GM19099 (cell line): ENCODE data around the gene ZBTB33.

Source experiments
- POLR2A ChIP-seq: IDR thresholded peaks from 3 replicates; pipeline ENCODE4 v1.6.1; 2011; ENCODE audit warnings: low read depth; ENCODE audit not compliant: insufficient read length; ENCODE audit errors: extremely low read depth

Gene ZBTB33

GRCh38 chrX:120251471-120252011, 929 bp downstream of the ZBTB33 start:
- no peak for TF ChIP-seq POLR2A

DNA sequence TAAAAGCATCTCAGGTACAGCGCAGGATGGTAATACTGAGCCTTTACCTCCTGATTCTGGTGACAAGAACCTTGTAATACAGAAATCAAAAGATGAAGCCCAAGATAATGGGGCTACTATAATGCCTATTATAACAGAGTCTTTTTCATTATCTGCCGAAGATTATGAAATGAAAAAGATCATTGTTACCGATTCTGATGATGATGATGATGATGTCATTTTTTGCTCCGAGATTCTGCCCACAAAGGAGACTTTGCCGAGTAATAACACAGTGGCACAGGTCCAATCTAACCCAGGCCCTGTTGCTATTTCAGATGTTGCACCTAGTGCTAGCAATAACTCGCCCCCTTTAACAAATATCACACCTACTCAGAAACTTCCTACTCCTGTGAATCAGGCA, 3.2 kb downstream of the ZBTB33 start:
- TF ChIP-seq POLR2A, result no peak

- TF ChIP-seq POLR2A, result no peak
These were observed 9.8 kb downstream of the ZBTB33 start for GRCh38 chrX:120260369-120260768.

- TF ChIP-seq POLR2A, result no peak
These were observed 12.5 kb downstream of the ZBTB33 start for GRCh38 chrX:120262859-120263708.

GRCh38 chrX:120264341-120264740, 13.7 kb downstream of the ZBTB33 start:
- no peak for TF ChIP-seq POLR2A

- no peak for TF ChIP-seq POLR2A
These were observed 18.9 kb downstream of the ZBTB33 start for GRCh38 chrX:120269373-120270035.

DNA sequence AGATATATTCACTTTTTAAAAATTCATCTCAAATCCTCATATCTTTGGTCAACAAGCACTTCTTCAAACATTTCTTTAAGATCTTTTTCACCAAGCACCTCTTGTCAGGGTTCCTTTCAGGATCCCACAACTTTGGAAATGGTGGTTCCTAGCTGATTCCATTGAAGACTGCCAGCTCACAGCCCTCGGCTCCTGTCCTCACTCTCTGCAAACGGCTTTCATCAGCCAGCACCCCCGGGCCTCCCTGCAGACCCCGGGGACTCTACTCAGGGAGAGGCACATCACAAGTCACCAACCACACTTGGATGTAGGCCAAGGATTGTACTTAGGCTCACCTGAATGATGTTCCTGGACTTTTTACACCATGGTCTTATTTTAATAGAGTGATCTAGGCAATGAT, 20.0 kb downstream of the ZBTB33 start:
- TF ChIP-seq POLR2A, result no peak

DNA sequence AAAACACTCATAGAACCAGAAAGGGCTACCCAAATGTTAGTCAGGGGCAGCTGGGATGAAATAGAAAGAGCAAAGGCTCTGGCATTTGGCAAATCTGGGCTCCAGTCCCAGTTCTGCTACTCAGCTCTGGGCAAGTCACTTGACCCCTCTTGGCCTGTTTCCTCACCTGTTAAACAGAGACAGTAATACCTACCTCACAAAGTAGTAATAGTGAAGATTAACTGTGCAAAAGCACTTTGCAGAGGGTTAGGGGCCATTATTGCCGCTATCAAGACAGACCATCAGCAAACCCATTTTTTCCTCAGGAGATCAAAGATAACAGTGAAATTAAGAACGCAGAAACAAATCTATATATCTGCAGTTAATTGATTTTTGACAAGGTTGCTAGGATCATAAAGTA, 20.6 kb downstream of the ZBTB33 start:
- no peak for TF ChIP-seq POLR2A

GRCh38 chrX:120274145-120274544, 23.5 kb downstream of the ZBTB33 start:
- TF ChIP-seq POLR2A, result no peak

GRCh38 chrX:120274958-120275357, 24.3 kb downstream of the ZBTB33 start:
- TF ChIP-seq POLR2A, result no peak

DNA sequence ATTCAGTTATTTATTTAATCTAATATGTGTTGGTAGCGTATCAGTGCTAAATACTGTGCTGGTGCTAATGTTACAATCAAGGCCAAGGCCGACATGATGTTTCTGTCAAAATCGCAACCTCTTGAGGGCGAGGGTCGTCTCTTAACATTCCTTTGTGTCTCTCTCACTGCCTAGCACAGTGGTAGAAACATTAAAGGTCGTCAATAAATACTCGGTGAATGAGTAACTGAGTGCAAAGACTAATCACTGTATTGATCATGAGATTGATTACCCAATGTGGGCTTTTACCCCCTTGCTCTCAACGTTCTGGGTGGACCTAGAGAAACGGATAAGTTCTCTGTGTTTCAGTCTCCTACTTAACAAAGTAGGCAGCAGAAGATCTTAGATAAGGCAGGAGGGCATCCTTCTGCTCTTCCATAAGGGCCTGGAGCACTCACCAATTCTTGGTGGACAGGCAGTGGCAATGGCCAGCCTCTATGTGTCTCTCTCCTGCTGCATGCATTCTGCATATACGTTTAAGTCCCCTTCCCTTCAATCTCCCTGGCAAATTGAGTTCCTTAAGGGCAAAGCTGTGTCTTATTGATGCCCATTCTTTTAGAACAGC, 30.5 kb downstream of the ZBTB33 start:
- no peak for TF ChIP-seq POLR2A

DNA sequence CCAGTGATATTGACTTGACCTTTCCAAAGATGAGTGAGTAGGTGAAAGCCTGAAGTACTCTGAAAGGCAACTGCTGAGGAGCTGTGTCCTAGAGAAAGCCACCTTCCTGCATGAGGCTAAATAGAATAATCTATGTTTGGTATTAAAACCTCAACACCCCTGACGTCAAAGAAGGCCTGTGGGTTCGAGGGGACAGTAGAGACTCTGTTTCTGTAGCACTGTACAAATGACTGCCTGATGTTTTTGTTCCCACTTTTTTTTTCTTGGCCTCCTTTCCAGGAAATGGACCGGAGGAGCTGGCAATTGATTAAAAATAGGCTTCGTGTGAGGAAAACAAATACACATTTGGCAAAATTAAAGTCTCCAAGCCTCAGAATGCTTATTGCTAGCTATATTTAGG, 31.1 kb downstream of the ZBTB33 start:
- TF ChIP-seq POLR2A, result no peak

DNA sequence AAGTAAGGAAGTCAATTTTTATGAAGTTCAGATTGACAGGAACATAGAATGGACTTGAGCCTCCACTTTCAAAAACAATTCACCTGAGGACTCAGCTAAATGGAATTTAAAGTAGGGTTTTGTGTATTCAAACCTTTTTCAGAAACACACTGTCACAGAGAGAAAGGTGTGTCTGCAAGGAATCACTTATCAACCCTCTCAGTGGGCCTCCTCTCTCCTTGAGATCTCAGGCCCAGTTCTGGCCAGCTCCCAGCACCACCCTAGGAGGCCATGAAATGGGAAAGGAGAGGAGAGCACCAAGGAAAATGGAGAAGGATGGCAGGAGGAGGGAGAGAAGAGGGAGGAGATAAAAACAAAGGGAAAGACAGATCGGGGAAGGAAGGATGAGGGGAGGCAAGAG, 32.1 kb downstream of the ZBTB33 start:
- no peak for TF ChIP-seq POLR2A

GRCh38 chrX:120286733-120287512, 36.3 kb downstream of the ZBTB33 start:
- no peak for TF ChIP-seq POLR2A
